Measurements from ENCODE around the gene TMEM178B. TPM values are rescaled to one million over a fixed set of nuclear protein-coding genes. Genes with fewer than 3 reads are reported as not detected.

The TMEM178B gene
- polyA plus RNA-seq, 2 of the 4 experiments (the other 2 are of a cell fraction): 0.88 to 0.93 TPM

GRCh38 chr7:141210862-141211261 is 137.0 kb downstream of the TMEM178B start (continued):
- TF ChIP-seq, protein P1, sequence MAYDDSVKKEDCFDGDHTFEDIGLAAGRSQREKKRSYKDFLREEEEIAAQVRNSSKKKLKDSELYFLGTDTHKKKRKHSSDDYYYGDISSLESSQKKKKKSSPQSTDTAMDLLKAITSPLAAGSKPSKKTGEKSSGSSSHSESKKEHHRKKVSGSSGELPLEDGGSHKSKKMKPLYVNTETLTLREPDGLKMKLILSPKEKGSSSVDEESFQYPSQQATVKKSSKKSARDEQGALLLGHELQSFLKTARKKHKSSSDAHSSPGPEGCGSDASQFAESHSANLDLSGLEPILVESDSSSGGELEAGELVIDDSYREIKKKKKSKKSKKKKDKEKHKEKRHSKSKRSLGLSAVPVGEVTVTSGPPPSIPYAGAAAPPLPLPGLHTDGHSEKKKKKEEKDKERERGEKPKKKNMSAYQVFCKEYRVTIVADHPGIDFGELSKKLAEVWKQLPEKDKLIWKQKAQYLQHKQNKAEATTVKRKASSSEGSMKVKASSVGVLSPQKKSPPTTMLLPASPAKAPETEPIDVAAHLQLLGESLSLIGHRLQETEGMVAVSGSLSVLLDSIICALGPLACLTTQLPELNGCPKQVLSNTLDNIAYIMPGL (CRISPR knock-in tag; IDR thresholded peaks at IDR 0.05; ENCODE audit: borderline replicate concordance): no peak
- TF ChIP-seq FOSL2 (IDR thresholded peaks at IDR 0.05) (no peak), FOSL2 (CRISPR knock-in tag; IDR thresholded peaks at IDR 0.05) (no peak)
- TF ChIP-seq, protein P2, sequence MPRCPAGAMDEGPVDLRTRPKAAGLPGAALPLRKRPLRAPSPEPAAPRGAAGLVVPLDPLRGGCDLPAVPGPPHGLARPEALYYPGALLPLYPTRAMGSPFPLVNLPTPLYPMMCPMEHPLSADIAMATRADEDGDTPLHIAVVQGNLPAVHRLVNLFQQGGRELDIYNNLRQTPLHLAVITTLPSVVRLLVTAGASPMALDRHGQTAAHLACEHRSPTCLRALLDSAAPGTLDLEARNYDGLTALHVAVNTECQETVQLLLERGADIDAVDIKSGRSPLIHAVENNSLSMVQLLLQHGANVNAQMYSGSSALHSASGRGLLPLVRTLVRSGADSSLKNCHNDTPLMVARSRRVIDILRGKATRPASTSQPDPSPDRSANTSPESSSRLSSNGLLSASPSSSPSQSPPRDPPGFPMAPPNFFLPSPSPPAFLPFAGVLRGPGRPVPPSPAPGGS (IDR thresholded peaks at IDR 0.05): no peak

DNA sequence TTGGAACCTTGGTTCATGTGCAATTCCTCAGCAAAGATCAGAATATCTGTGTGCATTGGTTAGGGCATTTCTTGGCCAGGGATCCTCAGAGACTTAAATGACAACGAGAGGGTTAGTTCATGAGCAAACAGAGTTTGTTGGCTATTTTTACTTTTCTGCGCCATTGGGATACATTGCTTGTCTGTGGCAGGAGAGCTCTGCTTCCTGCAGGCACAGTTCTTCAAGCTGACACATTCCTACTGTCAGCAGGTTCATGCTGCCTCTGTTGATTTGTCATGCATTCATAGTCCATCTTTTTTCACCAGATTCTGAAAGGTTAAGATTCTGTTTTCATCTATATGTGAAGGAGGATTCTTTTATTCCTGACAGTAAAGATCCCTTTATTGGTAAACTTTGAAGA is 139.4 kb downstream of the TMEM178B start:
- ChIA-PET POLR2A (no interaction called here), CTCF (interaction anchor here (1.3 kb wide), 1 partner anchor 7 kb away, joined by 3 read pairs; no protein-coding TSS in a partner anchor)
- no peak for ATAC-seq
- Histone ChIP-seq H3K4me2 (no peak overlapping the region), H3K4me1 (no peaks in the 10 kb centered on the region), H3K4me3 (no peak overlapping the region), H3K9me3 (no peaks in the 10 kb centered on the region), H3K27ac (no peak overlapping the region)
- FAIRE-seq: no peak
- no peak for DNase-seq (ENCODE audit: low read depth in 1 of 2, low spot score in 1 of 2)
- TF ChIP-seq, protein P3, sequence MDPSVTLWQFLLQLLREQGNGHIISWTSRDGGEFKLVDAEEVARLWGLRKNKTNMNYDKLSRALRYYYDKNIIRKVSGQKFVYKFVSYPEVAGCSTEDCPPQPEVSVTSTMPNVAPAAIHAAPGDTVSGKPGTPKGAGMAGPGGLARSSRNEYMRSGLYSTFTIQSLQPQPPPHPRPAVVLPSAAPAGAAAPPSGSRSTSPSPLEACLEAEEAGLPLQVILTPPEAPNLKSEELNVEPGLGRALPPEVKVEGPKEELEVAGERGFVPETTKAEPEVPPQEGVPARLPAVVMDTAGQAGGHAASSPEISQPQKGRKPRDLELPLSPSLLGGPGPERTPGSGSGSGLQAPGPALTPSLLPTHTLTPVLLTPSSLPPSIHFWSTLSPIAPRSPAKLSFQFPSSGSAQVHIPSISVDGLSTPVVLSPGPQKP (IDR thresholded peaks at IDR 0.05; ENCODE audit: low read depth, low read length): no peak
- TF ChIP-seq CBX2 (IDR thresholded peaks at IDR 0.05; ENCODE audit: borderline replicate concordance, low read depth) (no peak), RCOR1 (IDR thresholded peaks at IDR 0.05; ENCODE audit: low read depth, low read length) (no peak), ZSCAN20 (CRISPR knock-in tag; IDR thresholded peaks at IDR 0.05) (no peak), EHMT2 (IDR thresholded peaks at IDR 0.05; ENCODE audit: low read depth) (no peak), POLR2A (IDR thresholded peaks at IDR 0.05; ENCODE audit: low read length) (no peak), MAFK (IDR thresholded peaks at IDR 0.05; ENCODE audit: partially characterized antibody) (no peak), JUNB (IDR thresholded peaks at IDR 0.05) (no peak), MYC (IDR thresholded peaks at IDR 0.05; ENCODE audit: borderline replicate concordance, low read length) (no peak), ZNF302 (CRISPR knock-in tag; IDR thresholded peaks at IDR 0.05) (no peak), NFE2L2 (conservative IDR thresholded peaks at IDR 0.05; ENCODE audit: low read length) (no peak), POLR2AphosphoS2 (conservative IDR thresholded peaks at IDR 0.05; ENCODE audit: low read length) (no peak), HOXB13 (CRISPR knock-in tag; IDR thresholded peaks at IDR 0.05; ENCODE audit: low read depth) (no peak), EP300 (IDR thresholded peaks at IDR 0.05) (no peak)
- TF ChIP-seq, protein P4, sequence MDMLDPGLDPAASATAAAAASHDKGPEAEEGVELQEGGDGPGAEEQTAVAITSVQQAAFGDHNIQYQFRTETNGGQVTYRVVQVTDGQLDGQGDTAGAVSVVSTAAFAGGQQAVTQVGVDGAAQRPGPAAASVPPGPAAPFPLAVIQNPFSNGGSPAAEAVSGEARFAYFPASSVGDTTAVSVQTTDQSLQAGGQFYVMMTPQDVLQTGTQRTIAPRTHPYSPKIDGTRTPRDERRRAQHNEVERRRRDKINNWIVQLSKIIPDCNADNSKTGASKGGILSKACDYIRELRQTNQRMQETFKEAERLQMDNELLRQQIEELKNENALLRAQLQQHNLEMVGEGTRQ (IDR thresholded peaks at IDR 0.05): no peak
- TF ChIP-seq, protein P5, sequence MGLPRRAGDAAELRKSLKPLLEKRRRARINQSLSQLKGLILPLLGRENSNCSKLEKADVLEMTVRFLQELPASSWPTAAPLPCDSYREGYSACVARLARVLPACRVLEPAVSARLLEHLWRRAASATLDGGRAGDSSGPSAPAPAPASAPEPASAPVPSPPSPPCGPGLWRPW (IDR thresholded peaks at IDR 0.05): no peak
- WGBS (ENCODE audit: missing lambda C conversion rate): 29% methylated on average over 2 of the region's 2 CpGs

DNA sequence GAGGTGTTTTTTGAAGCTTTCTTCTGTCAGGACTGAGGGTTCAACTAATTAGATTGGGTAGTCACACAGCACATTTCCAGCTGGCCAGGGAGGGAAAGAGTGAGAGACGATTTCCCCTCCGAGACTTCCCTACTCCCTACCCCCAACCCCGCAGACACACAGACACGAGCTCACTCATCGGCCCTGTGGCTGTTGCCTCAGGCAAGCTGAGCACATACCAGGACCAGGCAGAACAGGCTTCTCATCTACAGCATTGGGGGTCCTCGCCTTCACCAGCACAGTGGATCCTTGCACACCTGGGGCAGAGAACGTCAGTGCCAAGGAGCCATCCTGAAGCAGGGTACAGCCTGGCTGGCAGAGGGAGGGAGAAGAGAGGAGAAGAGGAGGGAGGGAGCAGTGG is 144.1 kb downstream of the TMEM178B start:
- no peaks in the 10 kb centered on the region for H3K9me3 ChIP-seq
- TF ChIP-seq PBX3 (IDR thresholded peaks at IDR 0.05) (no peak), CEBPB (IDR thresholded peaks at IDR 0.05) (no peak), HDAC2 (IDR thresholded peaks at IDR 0.05) (no peak), ZSCAN20 (CRISPR knock-in tag; IDR thresholded peaks at IDR 0.05) (no peak), TP53 (CRISPR knock-in tag; IDR thresholded peaks at IDR 0.05) (no peak), MYC (IDR thresholded peaks at IDR 0.05; ENCODE audit: borderline replicate concordance, low read length) (no peak), CBX8 (IDR thresholded peaks at IDR 0.05) (no peak), MAX (IDR thresholded peaks at IDR 0.05) (no peak), MAZ (IDR thresholded peaks at IDR 0.05; ENCODE audit: borderline replicate concordance, low read depth, low read length) (no peak), POLR2AphosphoS2 (conservative IDR thresholded peaks at IDR 0.05; ENCODE audit: low read length) (no peak), JUNB (IDR thresholded peaks at IDR 0.05) (no peak), GATA3 (IDR thresholded peaks at IDR 0.05; ENCODE audit: borderline replicate concordance) (no peak), ZNF302 (CRISPR knock-in tag; IDR thresholded peaks at IDR 0.05) (no peak), ESRRA (IDR thresholded peaks at IDR 0.05; ENCODE audit: borderline replicate concordance, low read length) (no peak), E2F6 (IDR thresholded peaks at IDR 0.05; ENCODE audit: borderline replicate concordance, low read depth) (no peak)
- ATAC-seq: no peak
- no peak overlapping the region for H3K4me2 ChIP-seq
- no peak overlapping the region for H3K4me3 ChIP-seq
- CTCF ChIA-PET: no interaction called here
- H3K4me1 ChIP-seq: no peaks in the 10 kb centered on the region
- WGBS (ENCODE audit: missing lambda C conversion rate): 47% methylated on average over 7 of the region's 7 CpGs
- DNase-seq (ENCODE audit: low read depth in 1 of 2, low spot score in 1 of 2): no peak
- no peak overlapping the region for H3K27ac ChIP-seq
- POLR2A ChIA-PET: no interaction called here
- no peak for FAIRE-seq

Measured in A549 (cell line).